HG03135 (cell line): Measurements from ENCODE around the gene MRI1.
"Not testable (repeated sequence)": the region's sequence is repeated elsewhere in the genome, so short reads cannot be mapped to it uniquely, and the experiment has no call there.

Experiments used
- ATAC-seq: cut with Tn5 transposase; IDR thresholded peaks from one replicate; pipeline ENCODE4 v1.9.1; 2021; ENCODE audit warnings: mild to moderate bottlenecking, moderate library complexity; ENCODE audit not compliant: unreplicated experiment

Gene MRI1

DNA sequence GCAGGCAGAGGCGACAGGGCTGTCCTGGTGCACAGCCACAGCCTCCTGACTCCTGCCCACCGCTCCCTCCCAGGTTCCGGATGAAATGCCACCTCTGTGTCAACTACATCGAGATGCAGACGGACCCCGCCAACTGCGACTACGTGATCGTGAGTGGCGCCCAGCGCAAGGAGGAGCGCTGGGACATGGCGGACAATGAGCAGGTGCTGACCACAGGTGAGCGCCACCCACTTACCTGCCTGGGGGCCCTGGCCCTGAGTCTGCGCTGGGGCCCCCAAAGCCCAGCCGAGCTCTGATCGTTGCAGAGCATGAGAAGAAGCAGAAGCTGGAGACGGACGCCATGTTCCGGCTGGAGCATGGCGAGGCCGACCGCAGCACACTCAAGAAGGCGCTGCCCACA lies 5.5 kb upstream of the MRI1 start:
- no peak for ATAC-seq

DNA sequence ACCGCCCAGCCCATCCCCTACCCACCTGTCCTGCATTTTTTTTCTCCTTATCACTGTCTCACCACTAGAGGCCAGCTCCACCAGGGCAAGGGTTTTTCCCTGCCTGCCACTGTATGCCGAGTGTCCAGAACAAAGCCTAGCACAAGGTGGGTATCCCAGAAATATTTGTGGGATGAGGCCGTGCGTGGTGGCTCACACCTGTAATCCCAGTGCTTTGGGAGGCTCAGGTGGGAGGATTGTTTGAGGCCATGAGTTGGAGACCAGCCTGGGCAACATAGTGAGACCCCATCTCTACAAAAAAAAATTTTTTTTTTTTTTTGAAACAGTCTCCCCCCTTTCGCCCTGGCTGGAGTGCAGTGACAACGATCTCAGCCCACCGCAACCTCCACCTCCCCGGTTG lies 2.9 kb upstream of the MRI1 start:
- no peak for ATAC-seq

DNA sequence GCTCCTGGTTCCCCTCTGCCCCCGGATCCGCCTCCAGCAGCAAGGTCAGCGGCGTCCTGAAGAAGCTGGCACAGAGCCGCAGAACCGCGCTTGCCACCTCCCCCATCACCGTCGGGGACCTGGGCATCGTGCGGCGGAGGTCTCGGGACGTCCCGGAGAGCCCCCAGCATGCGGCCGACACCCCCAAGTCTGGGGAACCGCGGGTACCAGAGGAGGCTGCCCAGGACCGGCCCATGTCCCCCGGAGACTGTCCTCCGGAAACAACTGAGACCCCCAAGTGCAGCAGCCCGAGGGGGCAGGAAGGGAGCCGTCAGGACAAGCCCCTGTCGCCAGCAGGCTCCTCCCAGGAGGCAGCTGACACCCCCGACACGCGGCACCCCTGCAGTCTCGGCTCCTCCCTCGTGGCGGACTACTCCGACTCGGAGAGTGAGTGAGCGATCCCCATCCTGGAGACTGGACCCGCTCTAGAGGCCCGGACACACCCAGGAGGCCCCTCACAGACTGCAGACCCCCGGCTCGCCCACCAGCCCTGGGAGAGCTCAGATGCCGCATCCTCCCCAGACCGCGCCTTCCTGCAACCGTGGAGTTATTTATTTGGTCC lies 1.6 kb upstream of the MRI1 start:
- ATAC-seq: no peak

GRCh38 chr19:13763265-13763664 lies 1.1 kb upstream of the MRI1 start:
- no peak for ATAC-seq

DNA sequence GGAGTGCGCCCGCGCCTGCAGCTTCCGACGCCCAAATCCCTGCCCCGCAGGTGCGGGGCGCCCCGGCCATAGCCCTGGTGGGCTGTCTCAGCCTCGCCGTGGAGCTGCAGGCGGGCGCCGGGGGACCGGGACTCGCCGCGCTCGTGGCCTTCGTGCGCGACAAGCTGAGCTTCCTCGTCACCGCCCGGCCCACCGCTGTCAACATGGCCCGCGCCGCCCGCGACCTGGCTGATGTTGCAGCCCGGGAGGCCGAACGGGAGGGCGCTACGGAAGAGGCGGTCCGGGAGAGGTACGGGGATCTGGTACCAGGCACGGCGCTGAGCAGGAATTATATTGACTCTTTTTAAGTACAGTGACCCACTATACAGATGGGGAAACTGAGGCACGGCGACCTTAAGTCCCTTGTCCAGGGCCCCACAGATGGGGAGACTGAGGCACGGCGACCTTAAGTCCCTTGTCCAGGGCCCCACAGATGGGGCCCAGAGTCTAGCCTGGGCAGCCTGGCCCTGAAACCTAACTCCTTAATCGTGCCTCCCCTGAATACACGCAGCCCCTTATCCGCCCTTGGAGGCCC lies 586 bp downstream of the MRI1 start:
- ATAC-seq: no peak

GRCh38 chr19:13765395-13766094 lies 1.2 kb downstream of the MRI1 start:
- no peak for ATAC-seq

DNA sequence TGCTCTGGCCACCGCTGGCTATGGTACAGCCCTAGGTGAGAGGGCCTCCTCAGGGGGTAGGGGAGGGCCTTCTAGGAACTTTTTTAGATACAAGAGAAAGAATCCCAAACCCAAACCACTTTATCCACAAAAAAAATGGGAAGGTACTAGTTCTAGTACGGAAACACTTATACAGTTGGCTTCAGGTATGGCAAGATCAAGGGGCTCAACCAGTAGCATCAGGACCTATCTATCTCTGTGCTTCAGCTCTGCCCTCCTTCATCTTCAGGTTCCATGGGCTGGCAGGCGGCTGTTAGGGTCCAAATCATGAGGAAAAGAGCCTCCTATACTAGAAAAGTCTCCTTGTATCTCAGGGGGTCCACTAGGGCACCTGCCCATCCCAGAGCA lies 1.8 kb downstream of the MRI1 start:
- ATAC-seq: no peak

GRCh38 chr19:13768510-13768909 lies 4.2 kb downstream of the MRI1 start:
- no peak for ATAC-seq

DNA sequence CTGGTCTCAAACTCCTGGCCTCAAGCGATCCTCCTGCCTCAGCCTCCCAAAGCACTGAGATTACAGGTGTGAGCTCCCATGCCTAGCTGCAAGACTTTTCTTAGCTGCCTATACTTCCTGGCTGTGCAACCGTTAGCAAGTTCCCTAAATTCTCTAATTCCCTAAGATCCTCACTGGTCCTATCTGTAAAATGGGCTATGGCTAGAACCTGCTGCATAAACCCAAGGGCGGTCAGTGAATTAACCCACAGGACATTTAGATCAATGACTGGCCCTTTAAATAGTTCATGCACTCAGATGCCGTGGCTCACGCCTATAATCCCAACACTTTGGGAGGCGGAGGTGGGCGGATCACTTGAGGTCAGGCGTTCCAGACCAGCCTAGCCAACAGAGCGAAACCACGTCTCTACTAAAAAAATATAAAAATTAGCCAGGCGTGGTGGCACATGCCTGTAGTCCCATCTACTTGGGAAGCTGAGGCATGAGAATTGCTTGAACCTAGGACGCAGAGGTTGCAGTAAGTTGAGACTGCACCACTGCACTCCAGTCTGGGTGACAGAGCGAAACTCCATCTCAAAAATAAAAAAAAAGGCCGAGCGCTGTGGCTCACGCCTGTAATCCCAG lies 5.8 kb downstream of the MRI1 start:
- ATAC-seq: no peak

DNA sequence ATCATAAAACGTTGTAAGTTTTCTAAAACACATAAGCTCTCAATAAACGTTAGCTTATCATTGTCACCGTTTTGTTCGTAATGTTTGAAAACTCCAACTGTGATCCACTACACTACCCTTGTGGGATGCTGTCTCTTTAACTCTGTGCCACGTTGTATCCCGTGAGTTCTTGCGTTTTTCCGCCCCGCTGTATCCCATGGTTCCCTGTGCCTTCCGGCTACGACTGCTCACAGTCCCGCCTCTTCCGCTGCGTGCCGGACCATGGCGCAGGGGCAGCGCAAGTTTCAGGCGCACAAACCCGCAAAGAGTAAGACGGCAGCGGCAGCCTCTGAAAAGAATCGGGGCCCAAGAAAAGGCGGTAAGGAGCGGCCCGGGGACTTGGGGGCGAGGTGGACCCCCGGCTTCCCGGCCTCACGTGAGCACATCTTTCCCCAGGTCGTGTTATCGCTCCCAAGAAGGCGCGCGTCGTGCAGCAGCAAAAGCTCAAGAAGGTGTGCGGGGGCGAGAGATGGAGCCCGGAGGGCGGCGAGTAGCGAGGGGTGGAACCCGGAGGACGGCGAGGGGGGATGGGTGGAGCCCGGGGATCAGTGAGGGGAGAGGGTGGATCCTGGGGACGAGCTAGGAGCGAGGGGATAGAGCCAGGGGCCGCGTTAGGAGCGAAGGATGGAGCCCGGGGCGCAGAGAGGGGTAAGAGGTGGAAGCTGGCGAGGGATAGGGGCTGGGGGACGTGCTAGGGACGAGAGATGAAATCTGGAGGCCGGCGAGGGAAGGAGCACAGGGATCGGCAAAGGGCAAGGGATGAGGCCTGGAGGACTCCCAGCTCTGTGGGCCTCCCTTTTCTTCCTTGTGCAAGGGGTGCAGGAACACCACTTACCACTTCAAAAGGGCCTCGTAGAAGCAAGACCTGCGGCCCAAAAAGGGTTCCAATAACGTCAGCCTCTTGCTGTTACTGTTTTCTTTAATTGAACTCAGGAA lies 10.2 kb downstream of the MRI1 start, which contains the start of gene C19orf53:
C19orf53 (plus strand) TSS at position 240 of the 975 bp plus-strand sequence; CDS start at position 262, 22 bp downstream.
- peak; percentile 88 for ATAC-seq

- no peak for ATAC-seq
Measured at GRCh38 chr19:13778398-13778797, 14.1 kb downstream of the MRI1 start.

DNA sequence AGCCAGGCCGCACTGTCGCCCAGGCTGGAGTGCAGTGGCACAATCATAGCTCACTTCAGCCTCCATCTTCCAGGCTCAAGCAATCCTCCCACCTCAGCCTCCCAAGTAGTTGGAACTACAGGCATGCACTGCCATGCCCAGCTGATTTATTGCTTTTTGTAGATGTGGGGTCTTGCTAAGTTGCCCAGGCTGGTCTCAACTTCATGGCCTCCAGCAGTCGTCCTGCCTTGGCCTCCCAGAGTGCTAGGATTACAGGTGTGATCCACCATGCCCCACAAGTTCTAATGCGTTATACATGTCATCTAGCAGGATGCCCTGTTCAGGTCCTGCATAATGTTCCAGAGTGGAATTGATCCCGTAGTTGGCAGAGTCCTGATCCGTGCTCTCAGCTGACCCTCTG lies 14.5 kb downstream of the MRI1 start:
- ATAC-seq: no peak

DNA sequence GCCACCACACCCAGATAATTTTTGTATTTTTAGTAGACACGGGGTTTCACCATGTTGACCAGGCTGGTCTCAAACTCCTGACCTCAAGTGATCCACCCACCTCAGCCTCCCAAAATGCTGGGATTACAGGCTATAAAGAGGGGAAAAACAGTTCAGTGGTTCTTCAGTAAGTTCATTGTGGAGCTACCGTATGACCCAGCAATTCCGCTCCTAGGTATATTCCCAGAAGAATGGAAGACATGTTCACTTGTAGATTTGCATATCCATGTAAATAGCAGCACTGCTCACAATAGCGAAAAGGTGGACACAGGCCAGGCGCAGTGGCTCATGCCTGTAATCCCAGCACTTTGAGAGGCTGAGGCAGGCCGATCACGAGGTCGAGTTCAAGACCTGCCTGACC lies 15.5 kb downstream of the MRI1 start:
- ATAC-seq: not testable (repeated sequence)

- no peak for ATAC-seq
Measured at GRCh38 chr19:13781547-13781946, 17.2 kb downstream of the MRI1 start.

GRCh38 chr19:13782537-13782936 lies 18.2 kb downstream of the MRI1 start:
- ATAC-seq: no peak

DNA sequence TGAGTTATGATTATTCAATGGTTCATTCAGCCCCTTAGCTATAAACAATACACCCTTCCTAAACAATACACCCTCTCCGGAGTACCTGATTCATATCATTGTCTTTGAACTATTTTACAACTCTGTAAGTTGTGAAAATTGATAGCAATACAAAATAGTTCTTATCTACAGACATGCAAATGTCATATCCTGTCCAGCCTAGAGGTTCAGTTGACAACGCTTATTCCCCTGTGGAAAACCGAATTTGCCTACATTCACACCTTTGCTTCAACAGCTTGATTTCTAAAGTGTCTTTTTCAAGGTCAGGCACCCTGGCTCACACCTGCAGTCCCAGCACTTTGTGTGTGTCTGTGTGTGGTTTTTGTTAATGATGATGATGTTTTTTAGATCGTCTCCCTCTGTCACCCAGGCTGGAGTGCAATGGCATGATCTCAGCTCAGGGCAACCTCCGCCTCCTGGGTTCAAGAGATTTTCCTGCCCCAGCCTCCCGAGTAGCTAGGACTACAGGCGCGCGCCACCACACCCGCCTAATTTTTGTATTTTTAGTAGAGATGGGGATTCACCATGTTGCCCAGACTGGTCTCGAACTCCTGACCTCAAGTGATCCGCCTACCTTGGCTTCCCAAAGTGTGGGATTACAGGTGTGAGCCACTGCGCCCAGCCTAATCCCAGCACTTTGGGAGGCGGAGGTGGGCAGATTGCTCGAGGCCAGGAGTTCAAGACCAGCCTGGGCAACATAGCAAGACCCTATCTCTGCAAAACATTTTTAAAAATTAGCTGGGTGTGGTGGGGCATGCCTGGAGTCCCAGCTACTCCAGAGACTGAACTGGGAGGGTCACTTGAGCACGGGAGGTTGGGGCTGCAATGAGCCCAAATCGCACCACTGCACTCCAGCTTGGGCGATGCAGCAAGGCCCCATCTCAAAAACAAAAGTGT lies 19.5 kb downstream of the MRI1 start:
- ATAC-seq: no peak

- no peak for ATAC-seq
Measured at GRCh38 chr19:13784731-13785452, 20.6 kb downstream of the MRI1 start.

DNA sequence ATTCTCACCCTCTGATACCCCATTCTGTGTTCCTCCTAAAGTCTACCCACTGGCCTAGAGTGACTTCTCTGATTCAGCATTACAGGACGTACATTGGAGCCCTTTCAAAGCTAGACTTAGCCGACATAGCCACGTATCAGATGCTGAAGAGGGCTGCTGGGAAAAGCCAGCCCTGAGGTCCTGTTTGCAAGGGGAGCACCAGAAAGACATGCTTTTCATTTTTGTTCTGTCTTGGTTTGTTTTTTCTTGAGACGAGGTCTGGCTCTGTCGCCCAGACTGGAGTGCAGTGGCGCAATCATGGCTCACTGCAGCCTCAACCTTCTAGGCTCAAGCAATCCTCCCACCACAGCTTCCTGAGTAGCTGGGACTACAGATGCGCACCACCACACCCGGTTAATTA lies 24.7 kb downstream of the MRI1 start:
- ATAC-seq: no peak

DNA sequence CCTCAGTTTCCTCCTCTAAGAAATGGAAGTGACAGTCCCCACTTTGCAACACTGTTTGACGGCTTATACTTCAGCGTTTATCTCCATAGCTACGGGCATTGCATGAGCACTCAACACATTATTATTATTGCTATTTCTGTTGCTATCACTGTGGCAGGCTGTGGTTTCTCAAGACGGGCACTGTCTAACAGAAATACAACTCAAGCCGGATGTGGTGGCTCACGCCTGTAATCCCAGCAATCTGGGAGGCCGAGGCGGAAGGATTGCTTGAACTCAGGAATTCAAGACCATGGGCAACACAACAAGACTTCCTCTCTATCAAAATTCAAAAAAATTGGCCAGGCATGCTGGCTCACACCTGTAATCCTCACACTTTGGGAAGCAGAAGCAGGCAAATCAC lies 26.0 kb downstream of the MRI1 start:
- ATAC-seq: no peak
